Activated T-helper 9 cell treated with anti-CD3 and anti-CD28 coated beads, Interleukin-2, amount 50 U/mL, for 16 hours (primary cell): Measurements from ENCODE around the gene VENTX.

Source experiments
- DNase-seq: peaks from one replicate; pipeline ENCODE4 v3.0.0-alpha.2; 2020; ENCODE audit warnings: low read depth

The VENTX gene

GRCh38 chr10:133202778-133203651 is 34.6 kb upstream of the VENTX start:
- no peak for DNase-seq

- DNase-seq, result no peak
Measured at GRCh38 chr10:133203652-133204195, 33.9 kb upstream of the VENTX start.

- no peak for DNase-seq
Measured at GRCh38 chr10:133204226-133205015, 33.2 kb upstream of the VENTX start.

GRCh38 chr10:133205146-133205545 is 32.5 kb upstream of the VENTX start:
- DNase-seq, result no peak

- DNase-seq, result no peak
Measured at GRCh38 chr10:133206356-133207040, 31.2 kb upstream of the VENTX start.

GRCh38 chr10:133207041-133207600 is 30.5 kb upstream of the VENTX start:
- DNase-seq, result no peak

GRCh38 chr10:133207627-133208026 is 30.0 kb upstream of the VENTX start:
- DNase-seq, result no peak

GRCh38 chr10:133208466-133208865 is 29.2 kb upstream of the VENTX start:
- DNase-seq, result no peak

- no peak for DNase-seq
Measured at GRCh38 chr10:133209117-133209516, 28.5 kb upstream of the VENTX start.

GRCh38 chr10:133209641-133210040 is 28.0 kb upstream of the VENTX start:
- DNase-seq, result no peak

GRCh38 chr10:133210398-133211140 is 27.1 kb upstream of the VENTX start:
- DNase-seq, result no peak

- DNase-seq, result no peak
Measured at GRCh38 chr10:133211141-133211830, 26.4 kb upstream of the VENTX start.

GRCh38 chr10:133211959-133212852 is 25.4 kb upstream of the VENTX start:
- DNase-seq, result no peak

GRCh38 chr10:133212853-133213494 is 24.7 kb upstream of the VENTX start:
- no peak for DNase-seq

GRCh38 chr10:133213641-133214467 is 23.8 kb upstream of the VENTX start:
- no peak for DNase-seq

GRCh38 chr10:133214468-133215410 is 22.9 kb upstream of the VENTX start:
- DNase-seq, result no peak

- no peak for DNase-seq
Measured at GRCh38 chr10:133215586-133215985, 22.1 kb upstream of the VENTX start.
